ENCODE measurements around the gene ELFN2.

The ELFN2 gene

GRCh38 chr22:37427135-37427710, at the start of gene ELFN2:
TSS of gene ELFN2 (minus strand) at chr22:37427479. CDS start at chr22:37375534, 51,945 bp downstream.
- Histone ChIP-seq H3K27ac (no peak within 1 kb of the TSS), H3K36me3 (replicated peaks) (no peaks in the 10 kb centered on the region), H3K4me3 (ENCODE audit: low read depth, low read length) (peak within 1 kb of the TSS; percentile 58), H3K27me3 (replicated peaks) (peaks cover 4% of the 10 kb centered on the region)
- DNase-seq: no peak
- in situ Hi-C loops (cut with HindIII; ENCODE audit: low pct_ligation_motif_present, low sequenced_read_pairs): no loop called here
- TF ChIP-seq CTCF (IDR thresholded peaks at IDR 0.05; ENCODE audit: low read depth, low read length, missing control alignments): no peak

GRCh38 chr22:37476389-37477329, 49.4 kb upstream of the ELFN2 start:
- in situ Hi-C loops (cut with HindIII; ENCODE audit: low pct_ligation_motif_present, low sequenced_read_pairs): no loop called here
- no peaks in the 10 kb centered on the region for H3K36me3 ChIP-seq (replicated peaks)

GRCh38 chr22:37474447-37475090, 47.3 kb upstream of the ELFN2 start:
- DNase-seq: no peak
- no peak overlapping the region for H3K4me3 ChIP-seq (ENCODE audit: low read depth, low read length)
- H3K27me3 ChIP-seq (replicated peaks): no peaks in the 10 kb centered on the region
- no peaks in the 10 kb centered on the region for H3K36me3 ChIP-seq (replicated peaks)
- no peak overlapping the region for H3K27ac ChIP-seq
- in situ Hi-C loops (cut with HindIII; ENCODE audit: low pct_ligation_motif_present, low sequenced_read_pairs): no loop called here
- TF ChIP-seq CTCF (IDR thresholded peaks at IDR 0.05; ENCODE audit: low read depth, low read length, missing control alignments): no peak

More at GRCh38 chr22:37476389-37477329, 49.4 kb upstream of the ELFN2 start:
- DNase-seq: no peak
- TF ChIP-seq CTCF (IDR thresholded peaks at IDR 0.05; ENCODE audit: low read depth, low read length, missing control alignments): no peak
- Histone ChIP-seq H3K4me3 (ENCODE audit: low read depth, low read length) (no peak overlapping the region), H3K27ac (no peak overlapping the region), H3K27me3 (replicated peaks) (no peaks in the 10 kb centered on the region)

GRCh38 chr22:37473437-37473946, 46.2 kb upstream of the ELFN2 start:
- no peaks in the 10 kb centered on the region for H3K36me3 ChIP-seq (replicated peaks)
- in situ Hi-C loops (cut with HindIII; ENCODE audit: low pct_ligation_motif_present, low sequenced_read_pairs): no loop called here
- H3K27ac ChIP-seq: no peak overlapping the region
- DNase-seq: no peak
- TF ChIP-seq CTCF (IDR thresholded peaks at IDR 0.05; ENCODE audit: low read depth, low read length, missing control alignments): no peak
- no peak overlapping the region for H3K4me3 ChIP-seq (ENCODE audit: low read depth, low read length)
- no peaks in the 10 kb centered on the region for H3K27me3 ChIP-seq (replicated peaks)

- Histone ChIP-seq H3K27me3 (replicated peaks) (peaks cover 6% of the 10 kb centered on the region), H3K4me3 (ENCODE audit: low read depth, low read length) (no peak overlapping the region), H3K27ac (no peak overlapping the region), H3K36me3 (replicated peaks) (no peaks in the 10 kb centered on the region)
- DNase-seq: no peak
- TF ChIP-seq CTCF (IDR thresholded peaks at IDR 0.05; ENCODE audit: low read depth, low read length, missing control alignments): peak; percentile 88
- in situ Hi-C loops (cut with HindIII; ENCODE audit: low pct_ligation_motif_present, low sequenced_read_pairs): no loop called here
These were observed 45.2 kb upstream of the ELFN2 start for GRCh38 chr22:37472418-37473006.

All from brain microvascular endothelial cell (primary cell).